HG03064 (cell line): ENCODE data around the gene SPI1.
"Not testable (repeated sequence)": the region's sequence is repeated elsewhere in the genome, so short reads cannot be mapped to it uniquely, and the experiment has no call there.

Experiments used
- ATAC-seq: cut with Tn5 transposase; IDR thresholded peaks from one replicate; pipeline ENCODE4 v1.9.1; 2021; ENCODE audit warnings: low read depth; ENCODE audit not compliant: unreplicated experiment

The SPI1 gene

GRCh38 chr11:47328449-47329390 is 49.6 kb downstream of the SPI1 start:
- no peak for ATAC-seq

DNA sequence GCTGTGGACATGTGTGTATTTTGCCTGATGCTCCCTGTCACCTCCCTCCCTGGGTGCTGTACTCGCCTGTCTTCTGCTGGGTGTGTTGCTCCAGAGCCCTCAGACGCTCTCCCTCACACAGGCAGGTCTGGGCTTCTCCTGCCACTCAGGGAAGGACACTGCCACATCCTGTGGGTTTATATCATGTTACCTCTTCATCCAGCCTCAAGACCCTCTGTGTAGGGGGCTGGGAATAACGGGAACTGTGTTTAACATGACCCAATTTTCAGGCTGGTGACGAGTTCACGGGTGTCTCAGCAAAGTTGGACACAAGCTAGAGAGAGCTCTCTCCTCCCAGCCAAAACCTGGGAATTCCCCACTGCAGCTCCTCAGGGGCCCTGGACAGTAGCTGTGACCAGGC is 50.4 kb downstream of the SPI1 start:
- no peak for ATAC-seq

- no peak for ATAC-seq
These were observed 51.3 kb downstream of the SPI1 start for GRCh38 chr11:47327025-47327424.

DNA sequence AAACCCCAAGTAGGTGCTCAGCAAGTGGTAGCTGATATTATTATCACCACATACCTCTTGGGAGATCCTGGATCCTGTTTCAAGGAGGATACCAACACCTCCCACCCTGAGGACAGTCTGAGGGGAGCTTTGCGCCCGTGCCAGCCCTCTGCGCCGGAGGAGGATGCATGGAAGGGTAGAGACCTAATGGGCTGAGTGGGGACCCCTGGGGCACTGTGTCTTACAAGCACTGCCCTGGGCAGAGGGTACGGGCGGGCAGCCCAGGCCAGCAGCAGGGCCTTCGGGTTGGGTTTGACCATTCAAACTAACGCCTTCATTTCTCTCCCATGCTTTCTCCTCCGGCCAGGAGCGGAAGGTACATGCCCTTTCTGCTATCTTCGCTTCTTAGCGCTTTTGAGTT is 52.1 kb downstream of the SPI1 start:
- ATAC-seq = no peak

DNA sequence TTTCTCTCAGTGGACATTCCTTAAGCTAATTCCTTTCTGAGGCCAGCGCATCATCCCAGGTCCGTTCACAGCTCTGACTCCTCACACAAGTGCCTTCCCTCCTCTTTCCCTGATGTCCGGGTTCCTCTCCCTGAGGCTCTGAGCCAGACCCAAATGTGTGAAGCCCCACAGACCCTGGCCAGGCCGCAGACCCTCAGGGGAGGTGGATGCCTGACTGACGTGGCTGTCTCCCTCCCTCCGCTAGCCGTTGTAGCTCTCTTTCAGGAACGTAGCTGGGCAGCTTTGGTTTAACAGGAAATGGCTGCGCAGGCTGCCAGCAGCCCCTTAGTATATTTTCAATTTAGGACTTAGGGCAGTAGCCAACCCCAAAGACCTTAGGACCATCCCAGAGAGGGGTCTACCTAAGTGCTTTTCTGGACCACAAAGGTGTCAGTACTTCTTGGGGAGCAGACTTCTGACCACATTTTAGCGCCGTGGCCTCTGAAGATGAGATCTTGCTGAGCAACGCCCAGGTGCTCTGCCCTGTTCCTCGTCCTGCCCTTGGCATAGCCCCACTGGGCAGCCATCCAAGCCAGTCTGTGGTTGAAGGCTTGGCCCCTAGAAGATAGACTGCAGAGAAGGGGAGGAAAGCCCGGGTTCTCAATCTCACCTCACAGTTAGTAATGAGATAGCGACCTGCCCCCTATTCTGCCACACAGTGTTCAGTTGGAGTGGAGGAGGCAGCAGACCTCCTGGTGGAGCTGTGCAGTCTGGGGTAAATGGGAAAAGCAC is 52.9 kb downstream of the SPI1 start:
- no peak for ATAC-seq

GRCh38 chr11:47324520-47324919 is 53.8 kb downstream of the SPI1 start:
- no peak for ATAC-seq

DNA sequence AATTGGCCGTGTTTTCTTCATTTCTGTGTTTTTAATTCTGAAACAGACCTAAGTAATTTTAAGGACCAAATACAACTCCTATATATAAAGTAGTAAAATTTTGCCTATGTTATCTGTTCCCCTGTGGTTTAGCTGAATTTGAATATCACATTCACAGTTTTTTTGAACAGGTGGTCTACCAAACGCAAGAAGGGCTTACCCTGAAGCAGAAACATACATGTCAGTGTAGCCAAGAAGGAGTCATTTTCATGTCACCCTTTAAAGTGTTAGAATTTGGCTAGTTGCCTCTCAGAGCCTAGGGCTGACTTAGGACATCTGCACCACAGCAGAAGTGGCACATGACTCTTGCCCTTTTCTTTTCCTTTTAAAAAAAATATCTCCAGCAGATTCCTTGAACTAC is 60.2 kb downstream of the SPI1 start:
- ATAC-seq = no peak

- ATAC-seq = peak; percentile 89
These were observed 61.1 kb downstream of the SPI1 start for GRCh38 chr11:47317064-47317828.

DNA sequence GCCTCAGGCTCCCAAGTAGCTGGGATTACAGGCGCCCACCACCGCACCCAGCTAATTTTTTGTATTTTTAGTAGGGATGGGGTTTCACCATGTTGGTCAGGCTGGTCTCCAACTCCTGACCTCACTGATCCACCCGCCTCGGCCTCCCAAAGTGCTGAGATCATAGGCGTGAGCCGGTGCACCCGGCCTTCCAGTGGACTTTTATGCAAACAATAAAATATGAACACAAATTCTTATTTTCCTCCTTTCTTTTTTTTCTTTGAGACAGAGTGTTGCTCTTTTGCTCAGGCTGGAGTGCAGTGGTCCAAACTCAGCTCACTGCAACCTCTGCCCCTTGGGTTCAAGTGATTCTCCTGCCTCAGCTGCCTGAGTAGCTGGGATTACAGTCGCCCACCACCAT is 61.8 kb downstream of the SPI1 start:
- not testable (repeated sequence) for ATAC-seq

GRCh38 chr11:47314992-47315391 is 63.4 kb downstream of the SPI1 start:
- ATAC-seq = no peak

GRCh38 chr11:47308050-47308823 is 70.1 kb downstream of the SPI1 start:
- no peak for ATAC-seq

- ATAC-seq = no peak
These were observed 71.9 kb downstream of the SPI1 start for GRCh38 chr11:47306484-47306844.

DNA sequence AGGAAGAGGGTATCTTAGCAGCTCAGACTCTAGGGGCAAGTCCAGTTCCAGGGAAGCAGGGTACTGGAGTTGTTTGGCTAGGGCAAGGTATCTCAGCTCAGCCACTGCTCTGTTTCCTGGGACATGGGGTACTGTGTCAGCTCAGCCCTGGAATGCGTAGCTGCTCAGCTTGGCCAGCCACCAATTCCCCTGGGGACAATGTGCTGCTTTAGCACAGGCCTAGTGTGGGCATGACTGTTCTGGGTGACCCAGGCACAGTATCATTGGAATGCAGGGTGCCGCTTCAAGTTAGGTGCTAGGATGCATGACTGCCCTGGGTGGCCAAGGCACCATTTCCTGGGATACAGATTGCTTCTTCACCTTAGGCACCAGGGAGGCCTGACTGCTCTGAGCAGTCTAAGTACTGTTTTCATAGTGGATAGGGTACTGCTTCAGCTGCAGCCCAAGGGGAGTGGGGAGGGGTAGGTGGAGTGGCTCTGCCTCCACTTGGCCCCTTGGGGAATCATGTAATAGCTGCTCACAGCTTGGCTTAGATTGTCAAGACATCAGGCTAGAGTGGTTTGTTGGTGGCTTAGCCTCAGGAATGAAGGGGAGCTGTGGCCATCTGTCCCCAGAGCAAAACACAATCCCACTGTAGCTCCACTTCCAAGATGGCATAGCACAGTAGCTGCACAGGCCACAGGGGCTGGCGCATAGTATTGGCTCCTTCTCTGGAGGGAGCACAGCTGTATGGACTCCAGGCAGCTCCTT is 72.4 kb downstream of the SPI1 start:
- ATAC-seq = no peak
